OCI-LY1 (cell line): ENCODE results near the gene NR3C1.

Experiments used
- EZH2 ChIP-seq: fragments of 200-600 bp; sonication (generic), shearing (Covaris generic); IDR thresholded peaks from 2 replicates; pipeline ENCODE4 v1.8.0; 2017; ENCODE audit warnings: borderline replicate concordance, mixed run types, mild to moderate bottlenecking, antibody characterized with exemption, low read length, moderate library complexity, mixed read lengths
- TF ChIP-seq, protein P1 (sequence below): fragments of 200-600 bp; sonication (generic), shearing (Covaris generic); IDR thresholded peaks from 2 replicates; pipeline ENCODE4 v1.5.1; 2017; ENCODE audit warnings: mild to moderate bottlenecking, antibody characterized with exemption, low read length, moderate library complexity, mixed read lengths

DNA sequence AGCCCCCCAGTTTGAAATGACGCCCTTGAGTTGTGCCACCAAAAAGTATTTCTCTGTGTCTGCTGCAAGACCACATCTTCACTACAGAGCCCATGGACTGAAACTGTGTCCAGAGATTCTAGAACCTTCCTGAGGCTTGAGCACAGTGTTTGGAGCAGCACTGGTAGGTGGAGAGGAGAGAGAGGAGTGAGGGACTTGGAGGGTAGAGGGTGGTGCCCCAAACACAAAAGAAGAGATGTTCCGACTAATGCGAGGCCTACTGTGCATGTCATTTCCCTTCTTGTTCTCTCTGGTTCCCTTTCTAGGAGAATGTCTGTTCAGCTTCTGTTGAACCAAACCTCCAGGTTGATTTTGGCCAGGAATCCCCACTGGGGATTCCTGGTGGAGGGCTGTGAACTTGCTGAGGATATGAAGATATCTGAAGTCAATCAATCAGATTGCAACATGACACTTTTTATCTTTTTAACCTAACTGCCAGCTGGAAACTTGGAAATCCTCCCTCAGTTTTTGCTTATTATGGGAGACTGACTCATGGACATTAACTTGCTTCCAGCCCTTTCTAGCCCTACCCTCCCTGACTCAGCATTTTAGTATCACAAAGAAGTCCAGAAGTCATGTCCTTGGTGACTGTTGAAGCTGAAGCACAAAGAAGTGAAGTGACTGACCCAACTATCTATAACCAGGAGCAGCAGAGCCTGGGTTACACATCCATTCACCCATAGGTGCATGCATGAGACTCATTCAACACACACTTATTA, 154.5 kb downstream of the NR3C1 start:
- TF ChIP-seq, protein P1, sequence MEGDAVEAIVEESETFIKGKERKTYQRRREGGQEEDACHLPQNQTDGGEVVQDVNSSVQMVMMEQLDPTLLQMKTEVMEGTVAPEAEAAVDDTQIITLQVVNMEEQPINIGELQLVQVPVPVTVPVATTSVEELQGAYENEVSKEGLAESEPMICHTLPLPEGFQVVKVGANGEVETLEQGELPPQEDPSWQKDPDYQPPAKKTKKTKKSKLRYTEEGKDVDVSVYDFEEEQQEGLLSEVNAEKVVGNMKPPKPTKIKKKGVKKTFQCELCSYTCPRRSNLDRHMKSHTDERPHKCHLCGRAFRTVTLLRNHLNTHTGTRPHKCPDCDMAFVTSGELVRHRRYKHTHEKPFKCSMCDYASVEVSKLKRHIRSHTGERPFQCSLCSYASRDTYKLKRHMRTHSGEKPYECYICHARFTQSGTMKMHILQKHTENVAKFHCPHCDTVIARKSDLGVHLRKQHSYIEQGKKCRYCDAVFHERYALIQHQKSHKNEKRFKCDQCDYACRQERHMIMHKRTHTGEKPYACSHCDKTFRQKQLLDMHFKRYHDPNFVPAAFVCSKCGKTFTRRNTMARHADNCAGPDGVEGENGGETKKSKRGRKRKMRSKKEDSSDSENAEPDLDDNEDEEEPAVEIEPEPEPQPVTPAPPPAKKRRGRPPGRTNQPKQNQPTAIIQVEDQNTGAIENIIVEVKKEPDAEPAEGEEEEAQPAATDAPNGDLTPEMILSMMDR = no peak
- TF ChIP-seq EZH2 = no peak
